ENCODE data around the gene SEC24B.

SEC24B gene

DNA sequence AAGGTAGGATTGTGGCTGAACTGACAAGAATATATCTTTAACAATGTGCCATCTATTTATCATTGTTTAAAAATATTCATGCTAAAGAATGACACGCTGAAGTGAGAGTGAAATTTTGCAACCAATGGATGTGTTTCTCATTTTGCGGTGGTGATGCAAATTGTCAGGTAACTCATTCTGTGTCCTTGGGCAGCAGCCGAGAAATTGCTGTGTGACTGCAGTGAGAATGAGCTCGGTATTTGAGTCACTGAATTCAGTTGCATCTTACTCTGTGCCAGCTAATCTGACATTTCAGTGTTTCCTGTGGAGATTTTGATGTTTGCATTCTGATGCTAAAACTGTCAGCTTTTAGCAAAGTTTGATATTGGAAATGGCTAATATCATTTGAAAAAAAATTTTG is 154.6 kb downstream of the SEC24B start:
- DNase-seq = peak; percentile 69

DNA sequence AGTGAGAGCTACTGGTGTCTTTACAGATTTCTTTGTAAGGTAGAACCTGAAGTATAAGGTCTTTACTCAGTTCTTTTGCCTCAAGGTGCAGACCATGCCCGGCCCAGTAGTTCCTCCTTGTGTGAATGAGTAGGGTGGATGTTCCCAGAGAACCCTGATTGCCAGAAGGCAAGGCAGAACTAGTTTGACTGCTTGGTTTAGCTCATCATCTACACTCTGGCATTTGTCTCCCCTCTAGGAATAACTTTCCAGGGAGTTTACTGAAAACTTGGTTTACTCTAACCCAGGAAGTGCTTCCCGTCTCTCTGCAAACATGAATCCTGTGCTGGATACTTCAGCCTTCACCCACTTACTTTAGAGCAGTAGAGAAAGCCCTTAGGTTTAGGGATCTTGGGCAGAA is 155.5 kb downstream of the SEC24B start:
- no peak for DNase-seq

DNA sequence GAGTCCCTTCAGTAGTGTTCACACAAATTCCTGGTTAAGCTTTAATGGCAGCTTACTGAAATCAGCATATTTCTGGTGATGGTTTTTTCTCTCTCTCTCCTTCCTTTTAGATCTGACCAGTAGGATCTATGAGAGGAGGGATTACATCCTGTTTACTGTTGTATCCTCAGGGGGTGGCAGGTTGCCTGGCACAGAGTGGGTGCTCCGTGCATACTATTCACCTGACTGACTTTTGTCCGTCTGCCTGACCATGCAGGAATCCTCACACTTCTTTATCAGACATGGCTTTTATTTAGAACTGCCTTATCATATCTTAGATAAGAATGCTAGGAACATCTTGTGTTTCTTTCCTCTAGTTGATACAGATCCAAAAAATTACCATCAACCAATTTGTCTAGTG is 156.0 kb downstream of the SEC24B start:
- DNase-seq = no peak
